Uterus (tissue), 4 donors: Measurements from ENCODE around the gene PNCK. TPM values are rescaled to one million over a fixed set of nuclear protein-coding genes. Genes with fewer than 3 reads are reported as not detected.

Experiments
- DNase-seq, 2 donors: peaks; one replicate each; pipeline ENCODE4 v3.0.0-alpha.2; 2019 to 2020
- H3K27ac ChIP-seq, 2 donors: fragments of 200-600 bp; sonication (generic); 1 replicate in 1 of 2; 2 replicates in 1 of 2; pipeline ENCODE4 v1.5.1; 2016 to 2018
- H3K27me3 ChIP-seq, 2 donors: fragments of 200-600 bp; sonication (generic); one replicate each; pipeline ENCODE4 v1.5.1; 2018 to 2019; ENCODE audit warnings: control low read depth in 1 of 2
- H3K36me3 ChIP-seq, 2 donors: fragments of 200-600 bp; sonication (generic); one replicate each; pipeline ENCODE4 v1.5.1; 2019; ENCODE audit warnings: control low read depth in 1 of 2
- H3K4me1 ChIP-seq, 2 donors: fragments of 200-600 bp; sonication (generic); one replicate each; pipeline ENCODE4 v1.5.1; 2018 to 2019; ENCODE audit warnings: control low read depth in 1 of 2
- H3K4me3 ChIP-seq, 2 donors: fragments of 200-600 bp; sonication (generic); 1 replicate in 1 of 2; 2 replicates in 1 of 2; pipeline ENCODE4 v1.5.1; 2018 to 2019; ENCODE audit warnings: mild to moderate bottlenecking in 1 of 2
- H3K9me3 ChIP-seq, 2 donors: fragments of 200-600 bp; sonication (generic); one replicate each; pipeline ENCODE4 v1.5.1; 2019; ENCODE audit warnings: control low read depth in 1 of 2
- POLR2A ChIP-seq, 2 donors: fragments of 450-650 bp; IDR thresholded peaks; one replicate each; pipeline ENCODE4 v1.6.1; 2016; ENCODE audit warnings: antibody characterized with exemption in 2 of 2, mild to moderate bottlenecking in 1 of 2, moderate library complexity in 1 of 2
- intact Hi-C: fragments of 100-400 bp; cut with DNase I; formaldehyde crosslinking; loops from one replicate; pipeline ENCODE4 v1.15.1; 2023; ENCODE audit warnings: low total_unique reads
- small RNA-seq: library from RNA; depleted of rRNA; stranded (forward); fragments of <200 nt; gene quantifications from one replicate; pipeline ENCODE3, GENCODE V24; 2016
- total RNA-seq, 4 donors: library from RNA; depleted of rRNA in 3 of 4; stranded (reverse); fragments of >200 nt in 3 of 4; gene quantifications; one replicate each; pipeline versions ENCODE4 v1.1.0 to v1.2.4, GENCODE V29; 2014 to 2023
- TF ChIP-seq, protein P1 (sequence below), 4 experiments: fragments of 200-600 bp in 2 of 4; fragments of 450-650 bp in 2 of 4; sonication (generic) in 2 of 4; IDR thresholded peaks; one replicate each; pipeline ENCODE4 v1.5.1; 2016 to 2019; ENCODE audit warnings: antibody characterized with exemption in 4 of 4, mild to moderate bottlenecking in 2 of 4, moderate library complexity in 1 of 4
- donor health status: DM: yes; HTN: yes; CAD: no.

The PNCK gene
- total RNA-seq, 4 donors from 2014 or later = 1.8 to 8.5 (median 5.9) TPM; not detected in 1

DNA sequence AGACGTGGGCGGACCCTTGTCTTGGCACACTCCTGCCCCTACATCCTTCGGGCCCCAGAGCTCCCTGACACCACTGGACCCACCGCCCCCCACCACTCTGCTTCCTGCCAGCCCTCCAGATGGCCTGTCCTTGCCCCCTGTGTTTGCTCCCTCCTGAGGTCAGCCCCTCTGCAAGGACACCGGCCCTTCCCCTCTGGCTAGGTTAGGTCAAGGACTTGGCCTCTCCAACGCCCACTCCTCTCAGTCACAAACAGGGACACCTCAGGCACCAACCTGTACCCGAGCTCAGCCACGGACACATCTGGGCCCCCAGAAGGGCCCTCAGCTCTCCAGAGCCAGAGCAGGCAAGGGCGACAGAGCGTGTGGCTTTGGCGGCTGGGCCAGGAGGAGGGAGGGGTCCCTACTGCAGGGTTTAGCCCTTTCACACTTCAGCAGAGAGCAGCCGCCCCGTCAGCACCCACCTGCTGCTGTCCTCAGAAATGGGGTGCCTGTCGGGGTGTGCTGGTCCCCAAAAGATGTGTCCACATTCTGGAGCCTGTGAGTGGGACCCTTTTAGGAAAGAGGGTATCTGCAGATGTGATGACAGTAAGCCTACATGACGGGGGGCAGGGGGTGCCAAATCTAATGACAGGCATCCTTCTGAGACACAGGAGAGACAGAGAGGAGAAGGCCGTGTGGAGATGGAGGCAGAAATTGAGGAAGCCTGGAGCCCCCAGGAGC is 50.1 kb downstream of the PNCK start:
- Histone ChIP-seq H3K27me3 (no peaks in the 10 kb centered on the region), H3K4me1 (no peaks in the 10 kb centered on the region), H3K9me3 (no peaks in the 10 kb centered on the region), H3K27ac (no peak overlapping the region), H3K4me3 (no peak overlapping the region), H3K36me3 (no peaks in the 10 kb centered on the region)
- TF ChIP-seq POLR2A (IDR thresholded peaks at IDR 0.05) = no peak
- TF ChIP-seq, protein P1, sequence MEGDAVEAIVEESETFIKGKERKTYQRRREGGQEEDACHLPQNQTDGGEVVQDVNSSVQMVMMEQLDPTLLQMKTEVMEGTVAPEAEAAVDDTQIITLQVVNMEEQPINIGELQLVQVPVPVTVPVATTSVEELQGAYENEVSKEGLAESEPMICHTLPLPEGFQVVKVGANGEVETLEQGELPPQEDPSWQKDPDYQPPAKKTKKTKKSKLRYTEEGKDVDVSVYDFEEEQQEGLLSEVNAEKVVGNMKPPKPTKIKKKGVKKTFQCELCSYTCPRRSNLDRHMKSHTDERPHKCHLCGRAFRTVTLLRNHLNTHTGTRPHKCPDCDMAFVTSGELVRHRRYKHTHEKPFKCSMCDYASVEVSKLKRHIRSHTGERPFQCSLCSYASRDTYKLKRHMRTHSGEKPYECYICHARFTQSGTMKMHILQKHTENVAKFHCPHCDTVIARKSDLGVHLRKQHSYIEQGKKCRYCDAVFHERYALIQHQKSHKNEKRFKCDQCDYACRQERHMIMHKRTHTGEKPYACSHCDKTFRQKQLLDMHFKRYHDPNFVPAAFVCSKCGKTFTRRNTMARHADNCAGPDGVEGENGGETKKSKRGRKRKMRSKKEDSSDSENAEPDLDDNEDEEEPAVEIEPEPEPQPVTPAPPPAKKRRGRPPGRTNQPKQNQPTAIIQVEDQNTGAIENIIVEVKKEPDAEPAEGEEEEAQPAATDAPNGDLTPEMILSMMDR (IDR thresholded peaks at IDR 0.05) = no peak
- intact Hi-C loops = no loop called here
- DNase-seq = peak in 1 of 2 donors; percentile 6

DNA sequence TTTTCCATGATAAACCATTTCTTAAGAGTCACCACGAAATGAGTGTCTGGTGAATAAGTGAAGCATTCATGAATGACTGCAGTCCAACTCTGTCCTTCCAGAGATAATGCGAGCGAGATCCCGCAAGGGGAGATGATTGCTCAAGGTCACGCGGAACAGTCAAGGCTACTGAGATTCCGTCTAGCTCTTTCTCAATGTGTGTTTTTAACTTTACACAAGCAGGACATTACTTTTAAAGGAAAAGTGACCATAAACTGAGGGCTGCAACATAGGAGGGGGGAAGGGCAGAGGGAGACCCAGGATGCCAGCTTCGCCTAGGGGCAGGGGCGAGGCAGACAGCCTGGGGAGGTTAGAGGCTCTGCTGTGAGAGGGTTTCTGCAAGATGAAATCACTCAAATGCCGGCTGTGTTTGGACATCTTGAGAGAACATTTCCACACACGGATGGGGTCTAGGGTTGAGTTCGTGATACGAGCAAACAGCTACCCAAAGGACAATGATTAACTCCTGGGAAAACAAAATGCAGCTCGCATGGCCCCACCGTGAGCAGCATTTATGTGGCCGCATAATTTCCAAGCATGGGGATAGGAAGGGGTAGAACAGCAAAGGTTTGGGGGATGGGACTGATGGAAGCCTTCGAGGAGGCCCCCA is 50.8 kb downstream of the PNCK start:
- no peaks in the 10 kb centered on the region for H3K27me3 ChIP-seq
- TF ChIP-seq, protein P1 (IDR thresholded peaks at IDR 0.05) = no peak
- no peak for TF ChIP-seq POLR2A (IDR thresholded peaks at IDR 0.05)
- no peaks in the 10 kb centered on the region for H3K4me1 ChIP-seq
- peak in 1 of 2 donors; percentile 2 for DNase-seq
- intact Hi-C loops = no loop called here
- no peaks in the 10 kb centered on the region for H3K9me3 ChIP-seq
- H3K27ac ChIP-seq = no peak overlapping the region
- no peaks in the 10 kb centered on the region for H3K36me3 ChIP-seq
- H3K4me3 ChIP-seq = no peak overlapping the region

DNA sequence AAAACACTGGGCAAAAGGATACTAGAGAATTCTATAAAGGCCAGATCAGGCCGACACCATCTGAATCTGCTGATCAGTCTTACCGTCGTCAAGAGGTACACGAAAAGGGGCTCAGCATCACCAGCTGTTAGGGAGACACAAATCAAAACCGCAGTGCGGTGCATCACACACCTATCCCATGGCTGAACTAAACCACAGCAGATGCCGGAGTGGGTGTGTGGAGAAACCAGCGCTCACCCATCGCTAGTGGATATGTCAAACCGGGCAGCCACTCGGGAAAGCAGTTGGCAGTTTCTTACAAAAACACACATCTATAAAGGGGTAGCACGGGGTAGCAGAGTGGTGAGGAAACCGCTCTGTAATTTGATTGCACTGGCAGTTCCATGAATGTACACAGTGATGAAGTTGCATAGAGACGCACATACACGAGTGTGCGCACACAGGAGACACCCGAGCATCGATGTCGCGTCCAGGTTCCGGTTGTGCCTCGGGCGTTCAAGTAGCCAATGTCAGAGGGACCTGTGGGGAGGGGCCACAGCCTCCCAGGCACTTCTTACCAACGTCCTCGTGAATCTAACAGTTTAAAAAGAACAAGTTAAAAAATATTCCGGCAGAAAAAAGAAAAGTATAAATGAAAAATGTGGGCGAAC is 51.5 kb downstream of the PNCK start:
- TF ChIP-seq, protein P1 (IDR thresholded peaks at IDR 0.05) = no peak
- TF ChIP-seq POLR2A (IDR thresholded peaks at IDR 0.05) = no peak
- DNase-seq = peak in 1 of 2 donors; percentile 5
- H3K9me3 ChIP-seq = no peaks in the 10 kb centered on the region
- intact Hi-C loops = no loop called here
- H3K4me1 ChIP-seq = no peaks in the 10 kb centered on the region
- H3K4me3 ChIP-seq = no peak overlapping the region
- no peaks in the 10 kb centered on the region for H3K36me3 ChIP-seq
- no peak overlapping the region for H3K27ac ChIP-seq
- no peaks in the 10 kb centered on the region for H3K27me3 ChIP-seq

DNA sequence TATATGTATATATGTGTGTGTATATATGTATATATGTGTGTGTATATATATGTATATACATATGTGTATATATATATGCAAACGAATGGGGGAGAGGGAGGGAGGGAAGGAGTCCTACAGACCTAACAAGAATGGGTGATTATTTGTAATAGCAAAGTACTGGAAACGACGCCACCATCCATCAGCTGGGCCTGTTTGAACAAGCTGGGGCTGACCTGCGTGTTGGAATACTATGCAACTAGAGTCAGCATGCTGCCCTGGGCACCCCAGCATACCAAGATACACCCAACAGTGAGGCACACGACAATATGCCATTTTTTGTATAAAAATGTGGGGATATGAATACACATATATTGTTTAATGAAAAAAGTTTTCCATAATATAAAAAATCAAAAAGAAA is 53.0 kb downstream of the PNCK start:
- intact Hi-C loops = no loop called here
- no peaks in the 10 kb centered on the region for H3K27me3 ChIP-seq
- H3K4me3 ChIP-seq = no peak overlapping the region
- no peaks in the 10 kb centered on the region for H3K9me3 ChIP-seq
- no peak overlapping the region for H3K27ac ChIP-seq
- H3K4me1 ChIP-seq = no peaks in the 10 kb centered on the region
- H3K36me3 ChIP-seq = no peaks in the 10 kb centered on the region
- no peak for DNase-seq
- TF ChIP-seq, protein P1 (IDR thresholded peaks at IDR 0.05) = no peak
- TF ChIP-seq POLR2A (IDR thresholded peaks at IDR 0.05) = no peak

Small RNAs within 50 kb of the gene (small RNA-seq; reads per million reads assigned to genes)
- gene RN7SL687P = not detected

Other genes starting within 250 kb of the PNCK start
- gene TREX2, start 227.8 kb downstream of the PNCK start, total RNA-seq = 1 to 10 TPM in 3 of 4 donors, not detected in 1; 1.4 to 3.2 (median 2.9) TPM
- 10 to 100 TPM in 3 of 4 donors, 1 to 10 TPM in 1; 5.1 to 34.4 (median 27.1) TPM for gene HAUS7, start 203.2 kb downstream of the PNCK start, total RNA-seq
- gene BGN, start 178.8 kb downstream of the PNCK start, total RNA-seq = 10 to 100 TPM; 36.8 to 91.5 (median 50.0) TPM
- 1 to 10 TPM in 1 of 4 donors, under 1 TPM in 1, not detected in 2; 0.09 to 3.5 TPM for gene ATP2B3, start 156.2 kb downstream of the PNCK start, total RNA-seq
- gene CCNQ, start 74.7 kb downstream of the PNCK start, total RNA-seq = 10 to 100 TPM; 14.9 to 94.5 (median 29.3) TPM
- gene DUSP9, start 26.6 kb downstream of the PNCK start, total RNA-seq = under 1 TPM in 1 of 4 donors, not detected in 3; 0.21 TPM
- gene SLC6A8, start 14.1 kb upstream of the PNCK start, total RNA-seq = 10 to 100 TPM in 2 of 4 donors, 1 to 10 TPM in 2; 4.7 to 40.3 (median 11.2) TPM
- 100 to 1,000 TPM in 2 of 4 donors, 10 to 100 TPM in 2; 86.6 to 177 (median 102) TPM for gene BCAP31, start 50.6 kb upstream of the PNCK start, total RNA-seq
- 10 to 100 TPM in 3 of 4 donors, 1 to 10 TPM in 1; 2.9 to 24.9 (median 13.1) TPM for gene ABCD1, start 51.0 kb upstream of the PNCK start, total RNA-seq
- 10 to 100 TPM in 1 of 4 donors, 1 to 10 TPM in 3; 1.5 to 50.7 (median 5.1) TPM for gene PLXNB3, start 90.4 kb upstream of the PNCK start, total RNA-seq
- gene SRPK3, start 107.2 kb upstream of the PNCK start, total RNA-seq = 10 to 100 TPM in 1 of 4 donors, 1 to 10 TPM in 2, under 1 TPM in 1; 0.76 to 13.8 (median 5.5) TPM
- gene IDH3G, start 120.6 kb upstream of the PNCK start, total RNA-seq = 10 to 100 TPM; 48.4 to 88.5 (median 67.2) TPM
- 100 to 1,000 TPM in 2 of 4 donors, 10 to 100 TPM in 2; 26.9 to 633 (median 103) TPM for gene SSR4, start 120.9 kb upstream of the PNCK start, total RNA-seq
- 10 to 100 TPM in 3 of 4 donors, 1 to 10 TPM in 1; 2.6 to 21.3 (median 16.8) TPM for gene PDZD4, start 156.7 kb upstream of the PNCK start, total RNA-seq
- gene L1CAM, start 212.4 kb upstream of the PNCK start, total RNA-seq = 1 to 10 TPM in 2 of 4 donors, under 1 TPM in 1, not detected in 1; 0.26 to 5.1 (median 2.8) TPM
- gene AVPR2, start 230.9 kb upstream of the PNCK start, total RNA-seq = 1 to 10 TPM in 2 of 4 donors, under 1 TPM in 1, not detected in 1; 0.35 to 5.2 (median 4.4) TPM